Mammary epithelial cell (primary cell): ENCODE results near the gene ZIC1.

Experiments
- EZH2 ChIP-seq: IDR thresholded peaks from 2 replicates; pipeline ENCODE4 v1.6.1; 2012; ENCODE audit warnings: low read length, inconsistent platforms, borderline replicate concordance
- TF ChIP-seq, protein P1 (sequence below), 2 donors: IDR thresholded peaks in 1 of 2; conservative IDR thresholded peaks in 1 of 2; 2 replicates each; pipeline ENCODE4 v1.5.1; 2011 to 2012; ENCODE audit warnings: inconsistent platforms in 2 of 2, low read length in 2 of 2, mild to moderate bottlenecking in 2 of 2, control low read depth in 1 of 2, low read depth in 1 of 2; ENCODE audit not compliant: insufficient read depth in 1 of 2; ENCODE audit errors: extremely low read depth in 1 of 2

DNA sequence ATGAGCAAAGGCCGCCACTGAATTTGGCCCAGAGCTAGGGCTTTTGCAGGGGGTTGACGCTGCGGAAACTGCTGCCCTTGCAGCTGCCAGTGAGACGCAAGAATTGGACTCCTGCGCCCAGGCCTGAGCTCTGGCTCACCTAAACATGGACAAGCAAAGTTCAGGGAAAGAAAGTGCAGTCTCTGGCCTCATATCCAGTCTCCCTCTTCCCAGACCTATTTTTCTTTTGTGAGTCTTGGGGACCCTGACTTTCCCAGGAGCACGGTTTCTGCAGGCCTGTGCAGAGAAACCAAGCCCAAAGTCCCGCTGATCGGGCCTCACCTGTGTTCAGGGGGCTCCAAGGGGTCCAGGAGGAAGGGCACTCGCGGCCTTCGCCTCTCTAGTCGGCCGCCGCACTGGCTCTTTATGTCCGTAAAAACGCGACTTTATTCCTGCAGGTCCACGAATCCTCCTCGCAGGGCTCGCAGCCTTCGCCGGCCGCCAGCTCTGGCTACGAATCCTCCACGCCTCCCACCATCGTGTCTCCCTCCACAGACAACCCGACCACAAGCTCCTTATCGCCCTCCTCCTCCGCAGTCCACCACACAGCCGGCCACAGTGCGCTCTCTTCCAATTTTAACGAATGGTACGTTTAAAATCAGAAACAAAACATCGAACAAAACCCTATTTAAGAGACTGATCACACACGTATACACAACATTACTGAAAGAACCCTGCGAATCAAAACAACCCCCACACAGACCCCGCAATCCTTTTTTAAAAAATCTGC is 3.9 kb downstream of the ZIC1 start:
- TF ChIP-seq, protein P1, sequence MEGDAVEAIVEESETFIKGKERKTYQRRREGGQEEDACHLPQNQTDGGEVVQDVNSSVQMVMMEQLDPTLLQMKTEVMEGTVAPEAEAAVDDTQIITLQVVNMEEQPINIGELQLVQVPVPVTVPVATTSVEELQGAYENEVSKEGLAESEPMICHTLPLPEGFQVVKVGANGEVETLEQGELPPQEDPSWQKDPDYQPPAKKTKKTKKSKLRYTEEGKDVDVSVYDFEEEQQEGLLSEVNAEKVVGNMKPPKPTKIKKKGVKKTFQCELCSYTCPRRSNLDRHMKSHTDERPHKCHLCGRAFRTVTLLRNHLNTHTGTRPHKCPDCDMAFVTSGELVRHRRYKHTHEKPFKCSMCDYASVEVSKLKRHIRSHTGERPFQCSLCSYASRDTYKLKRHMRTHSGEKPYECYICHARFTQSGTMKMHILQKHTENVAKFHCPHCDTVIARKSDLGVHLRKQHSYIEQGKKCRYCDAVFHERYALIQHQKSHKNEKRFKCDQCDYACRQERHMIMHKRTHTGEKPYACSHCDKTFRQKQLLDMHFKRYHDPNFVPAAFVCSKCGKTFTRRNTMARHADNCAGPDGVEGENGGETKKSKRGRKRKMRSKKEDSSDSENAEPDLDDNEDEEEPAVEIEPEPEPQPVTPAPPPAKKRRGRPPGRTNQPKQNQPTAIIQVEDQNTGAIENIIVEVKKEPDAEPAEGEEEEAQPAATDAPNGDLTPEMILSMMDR (conservative IDR thresholded peaks at IDR 0.05 in 1 of 2, IDR thresholded peaks at IDR 0.05 in 1 of 2; ENCODE audit: extremely low read depth in 1 of 2, insufficient read depth in 1 of 2, low read depth in 1 of 2, low read length in 2 of 2): no peak
- TF ChIP-seq EZH2: peak; percentile 88
